Neutrophil (primary cell): ENCODE results near the gene ZBTB17.

Experiments
- H3K27ac ChIP-seq: fragments of 200-600 bp; sonication (generic); 2 replicates; pipeline ENCODE4 v1.5.1; 2016; ENCODE audit warnings: mild to moderate bottlenecking, moderate library complexity
- H3K27me3 ChIP-seq: fragments of 200-600 bp; sonication (generic); 2 replicates; pipeline ENCODE4 v1.6.0; 2016; ENCODE audit warnings: mild to moderate bottlenecking
- H3K36me3 ChIP-seq: fragments of 200-600 bp; sonication (generic); 2 replicates; pipeline ENCODE4 v1.5.1; 2017
- H3K4me1 ChIP-seq, 2 experiments: fragments of 200-600 bp in 1 of 2; sonication (generic) in 1 of 2; 1 replicate in 1 of 2; 2 replicates in 1 of 2; pipeline versions ENCODE4 v1.5.1 to v1.6.1; 2013 to 2016; ENCODE audit warnings: low read depth in 1 of 2, low read length in 1 of 2, mild to moderate bottlenecking in 1 of 2, moderate library complexity in 1 of 2; ENCODE audit not compliant: control insufficient read depth in 1 of 2, insufficient read depth in 1 of 2
- H3K4me3 ChIP-seq, 2 experiments: fragments of 200-600 bp in 1 of 2; sonication (generic) in 1 of 2; 1 replicate in 1 of 2; 2 replicates in 1 of 2; pipeline ENCODE4 v1.5.1; 2013 to 2016; ENCODE audit warnings: low read depth in 1 of 2, low read length in 1 of 2, mild to moderate bottlenecking in 1 of 2, moderate library complexity in 1 of 2
- H3K9me3 ChIP-seq: fragments of 200-600 bp; sonication (generic); 2 replicates; pipeline ENCODE4 v1.5.1; 2016
- CTCF ChIP-seq: fragments of 200-600 bp; sonication (generic); IDR thresholded peaks from 2 replicates; pipeline ENCODE4 v1.5.1; 2016; ENCODE audit warnings: antibody characterized with exemption

The ZBTB17 gene

GRCh38 chr1:15966956-15967344 lies 9.0 kb downstream of the ZBTB17 start:
- Histone ChIP-seq H3K27me3 (no peaks in the 10 kb centered on the region), H3K36me3 (peaks cover 22% of the 10 kb centered on the region), H3K9me3 (no peaks in the 10 kb centered on the region), H3K27ac (no peak overlapping the region), H3K4me3 (no peak overlapping the region), H3K4me1 (peaks cover 14 to 15% of the 10 kb centered on the region in 2 experiments)
- TF ChIP-seq CTCF = no peak

GRCh38 chr1:15966081-15966955 lies 9.6 kb downstream of the ZBTB17 start:
- Histone ChIP-seq H3K4me3 (no peak overlapping the region), H3K27ac (peak overlapping the region; percentile 61), H3K36me3 (peaks cover 20% of the 10 kb centered on the region), H3K9me3 (no peaks in the 10 kb centered on the region), H3K4me1 (peaks cover 14 to 15% of the 10 kb centered on the region in 2 experiments), H3K27me3 (no peaks in the 10 kb centered on the region)
- no peak for TF ChIP-seq CTCF

- Histone ChIP-seq H3K27ac (no peak overlapping the region), H3K4me1 (peaks cover 14 to 15% of the 10 kb centered on the region in 2 experiments), H3K9me3 (no peaks in the 10 kb centered on the region), H3K27me3 (no peaks in the 10 kb centered on the region), H3K36me3 (peaks cover 20% of the 10 kb centered on the region), H3K4me3 (no peak overlapping the region)
- no peak for TF ChIP-seq CTCF
These were observed 10.6 kb downstream of the ZBTB17 start for GRCh38 chr1:15965228-15965767.

GRCh38 chr1:15963968-15964648 lies 11.8 kb downstream of the ZBTB17 start:
- no peak for TF ChIP-seq CTCF
- H3K27me3 ChIP-seq = no peaks in the 10 kb centered on the region
- peaks cover 11% of the 10 kb centered on the region for H3K36me3 ChIP-seq
- H3K4me1 ChIP-seq = peaks cover 14 to 15% of the 10 kb centered on the region in 2 experiments
- no peaks in the 10 kb centered on the region for H3K9me3 ChIP-seq
- no peak overlapping the region for H3K27ac ChIP-seq
- no peak overlapping the region for H3K4me3 ChIP-seq

GRCh38 chr1:15963363-15963967 lies 12.4 kb downstream of the ZBTB17 start:
- no peaks in the 10 kb centered on the region for H3K9me3 ChIP-seq
- no peak for TF ChIP-seq CTCF
- peaks cover 4% of the 10 kb centered on the region for H3K36me3 ChIP-seq
- H3K27ac ChIP-seq = no peak overlapping the region
- peaks cover 18 to 19% of the 10 kb centered on the region in 2 experiments for H3K4me1 ChIP-seq
- no peak overlapping the region for H3K4me3 ChIP-seq
- no peaks in the 10 kb centered on the region for H3K27me3 ChIP-seq
